ENCODE data around the gene TFCP2. TPM values are rescaled to one million over a fixed set of nuclear protein-coding genes. Genes with fewer than 3 reads are reported as not detected.
"Not testable (repeated sequence)": the region's sequence is repeated elsewhere in the genome, so short reads cannot be mapped to it uniquely, and the experiment has no call there.

TFCP2 gene, protein sequence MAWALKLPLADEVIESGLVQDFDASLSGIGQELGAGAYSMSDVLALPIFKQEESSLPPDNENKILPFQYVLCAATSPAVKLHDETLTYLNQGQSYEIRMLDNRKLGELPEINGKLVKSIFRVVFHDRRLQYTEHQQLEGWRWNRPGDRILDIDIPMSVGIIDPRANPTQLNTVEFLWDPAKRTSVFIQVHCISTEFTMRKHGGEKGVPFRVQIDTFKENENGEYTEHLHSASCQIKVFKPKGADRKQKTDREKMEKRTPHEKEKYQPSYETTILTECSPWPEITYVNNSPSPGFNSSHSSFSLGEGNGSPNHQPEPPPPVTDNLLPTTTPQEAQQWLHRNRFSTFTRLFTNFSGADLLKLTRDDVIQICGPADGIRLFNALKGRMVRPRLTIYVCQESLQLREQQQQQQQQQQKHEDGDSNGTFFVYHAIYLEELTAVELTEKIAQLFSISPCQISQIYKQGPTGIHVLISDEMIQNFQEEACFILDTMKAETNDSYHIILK
- 22.3 TPM for total RNA-seq
- long read RNA-seq, transcript TFCP2-201 (15 exons, 3,546 nt) = major isoform, 5 of 8 reads
- long read RNA-seq, partial matches to known transcripts = 0 of 8 reads
- long read RNA-seq, other reads (novel, unspliced or antisense) = 3 of 8 reads

DNA sequence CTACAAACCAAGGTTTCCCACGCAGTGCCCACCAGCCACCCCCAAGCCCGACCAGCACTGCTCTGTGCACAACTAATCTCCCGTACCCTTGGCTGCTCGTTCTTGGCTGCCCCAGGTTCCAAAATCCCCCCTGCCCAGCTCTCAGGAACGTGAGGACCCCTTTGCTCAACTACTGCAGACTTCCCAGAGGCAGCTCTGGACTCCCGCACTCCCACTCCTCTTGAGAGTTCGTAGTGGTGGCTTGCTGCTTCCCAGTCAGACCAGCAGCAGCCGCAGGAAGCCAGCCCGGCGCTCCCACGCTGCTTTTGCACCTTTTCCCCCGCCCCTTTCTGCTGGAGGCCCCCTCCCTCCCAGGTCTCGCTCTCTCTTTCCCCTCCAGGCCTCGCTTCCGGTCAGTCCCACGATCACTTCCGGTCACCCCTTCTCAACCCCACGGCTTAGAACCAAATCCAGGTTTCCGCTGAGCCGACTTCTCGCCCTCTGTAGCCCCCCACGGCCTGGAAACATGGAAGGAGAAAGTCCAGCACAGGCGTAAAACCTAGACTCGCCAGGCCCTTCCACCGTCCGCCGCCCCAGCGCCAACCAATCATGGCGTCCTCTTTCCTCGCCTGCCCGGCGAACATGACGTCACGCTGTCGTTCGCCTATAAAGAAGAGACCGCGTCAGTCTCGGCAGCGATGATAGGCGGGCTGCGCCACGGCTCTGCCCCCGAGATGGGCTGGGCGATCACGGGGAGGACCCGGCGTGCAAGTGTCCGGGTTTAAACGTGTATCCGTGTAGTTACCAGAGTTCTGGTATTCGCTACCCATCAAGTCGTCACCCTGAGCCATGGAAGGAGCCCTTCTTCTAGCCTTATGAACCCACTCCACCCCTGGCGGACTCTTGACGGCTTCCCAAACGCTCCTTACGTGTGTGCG, at the start of gene TFCP2:
TSS of gene TFCP2 (minus strand) at position 621 of the 917 bp plus-strand sequence. CDS start 713 bp downstream, outside the sequence.
- DNase-seq (ENCODE audit: missing footprints) (peak; percentile 99), ATAC-seq (peak; percentile 99)
- intact Hi-C loops (cut with DNase I) = loop anchor here (2.0 to 5.0 kb wide), 3 partner anchors 45 to 90 kb away; partner anchors contain the start of genes CSRNP2, DAZAP2 and POU6F1

DNA sequence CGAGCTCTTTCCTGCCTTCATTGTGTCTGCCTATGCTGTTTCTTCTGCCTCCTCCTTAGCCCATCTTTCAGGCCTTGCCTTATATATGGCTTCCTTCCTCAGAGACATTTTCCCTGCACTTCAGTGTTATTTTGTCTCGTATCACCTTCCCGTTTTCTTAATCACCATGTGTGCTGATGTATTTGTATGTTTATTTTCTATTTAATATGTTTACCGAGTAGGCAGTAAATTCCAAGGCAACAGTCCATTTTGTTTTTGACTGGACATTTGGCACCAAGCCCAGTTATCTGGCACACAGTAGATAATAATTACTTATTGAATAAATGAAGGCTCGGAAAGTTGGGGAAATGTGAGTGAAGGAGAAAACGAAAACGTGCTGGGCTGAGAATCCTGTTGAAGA, 49.5 kb upstream of the TFCP2 start:
- no peak for DNase-seq (ENCODE audit: missing footprints)
- intact Hi-C loops (cut with DNase I) = no loop called here
- no peak for ATAC-seq

DNA sequence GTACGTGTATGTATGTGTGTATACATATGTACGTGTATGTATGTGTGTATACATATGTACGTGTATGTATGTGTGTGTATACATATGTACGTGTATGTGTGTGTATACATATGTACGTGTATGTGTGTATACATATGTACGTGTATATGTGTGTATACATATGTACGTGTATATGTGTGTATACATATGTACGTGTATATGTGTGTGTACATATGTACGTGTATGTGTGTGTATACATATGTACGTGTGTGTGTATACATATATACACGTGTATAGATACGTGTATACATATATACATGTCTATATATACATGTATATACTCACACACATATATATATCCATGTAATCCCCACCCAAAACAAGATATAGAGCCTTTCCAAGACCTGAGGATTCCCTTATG, 46.9 kb upstream of the TFCP2 start:
- not testable (repeated sequence) for DNase-seq (ENCODE audit: missing footprints); ATAC-seq
- intact Hi-C loops (cut with DNase I) = loop anchor here (1.0 to 5.0 kb wide), 2 partner anchors 18 to 48 kb away; partner anchors contain the start of genes DAZAP2 and TFCP2

DNA sequence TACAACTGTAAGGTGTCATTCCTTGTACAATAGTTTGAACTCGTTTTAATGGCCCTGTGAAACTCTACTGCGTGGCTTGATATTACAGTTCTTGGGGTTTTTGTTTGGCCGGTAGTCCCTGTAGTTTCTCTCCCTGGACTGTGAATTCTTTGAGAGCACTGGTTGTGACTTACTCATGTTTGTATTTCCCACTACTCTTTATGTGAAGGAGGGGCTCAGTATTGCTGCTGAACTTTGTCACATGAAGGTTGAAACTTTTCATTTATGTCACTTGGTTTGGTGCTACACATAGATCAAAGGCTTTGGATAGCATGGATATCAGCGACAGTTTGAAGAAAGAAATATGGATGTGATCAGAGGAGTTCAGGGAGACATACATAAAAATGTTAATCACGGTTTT, 46.4 kb upstream of the TFCP2 start:
- DNase-seq (ENCODE audit: missing footprints) (no peak), ATAC-seq (no peak)
- intact Hi-C loops (cut with DNase I) = loop anchor here (1.0 to 5.0 kb wide), 2 partner anchors 19 to 47 kb away; partner anchors contain the start of genes DAZAP2 and TFCP2

DNA sequence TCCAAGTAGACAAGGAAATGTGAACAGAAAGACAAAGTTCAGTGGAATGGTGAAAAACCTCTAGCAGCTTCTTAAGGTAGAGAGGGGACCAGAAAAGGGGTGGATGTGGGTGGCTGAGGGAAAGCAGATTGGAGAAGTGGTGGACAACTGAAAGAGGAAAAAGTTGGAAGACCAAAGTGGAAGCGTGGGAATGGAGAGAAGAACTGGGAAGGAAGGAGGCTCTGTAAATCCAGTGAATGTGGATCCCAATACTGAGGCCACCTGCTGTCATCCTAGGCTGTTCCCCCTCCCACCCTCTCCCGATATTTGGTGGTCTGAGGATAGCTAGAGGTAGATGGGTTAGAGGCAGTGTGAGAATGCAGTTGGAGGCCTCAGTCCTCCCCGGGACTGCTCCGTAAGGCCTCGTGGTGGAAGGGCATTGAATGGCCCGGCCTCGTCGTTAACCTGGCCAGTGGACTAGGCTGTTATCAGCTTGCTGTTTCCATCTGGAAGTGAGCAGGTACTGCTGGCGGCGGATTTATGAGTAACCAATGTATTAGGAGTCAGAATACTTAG, 45.7 kb upstream of the TFCP2 start:
- DNase-seq (ENCODE audit: missing footprints) (no peak), ATAC-seq (peak; percentile 8)
- intact Hi-C loops (cut with DNase I) = loop anchor here (1.0 to 5.0 kb wide), 2 partner anchors 20 to 46 kb away; partner anchors contain the start of genes DAZAP2 and TFCP2

DNA sequence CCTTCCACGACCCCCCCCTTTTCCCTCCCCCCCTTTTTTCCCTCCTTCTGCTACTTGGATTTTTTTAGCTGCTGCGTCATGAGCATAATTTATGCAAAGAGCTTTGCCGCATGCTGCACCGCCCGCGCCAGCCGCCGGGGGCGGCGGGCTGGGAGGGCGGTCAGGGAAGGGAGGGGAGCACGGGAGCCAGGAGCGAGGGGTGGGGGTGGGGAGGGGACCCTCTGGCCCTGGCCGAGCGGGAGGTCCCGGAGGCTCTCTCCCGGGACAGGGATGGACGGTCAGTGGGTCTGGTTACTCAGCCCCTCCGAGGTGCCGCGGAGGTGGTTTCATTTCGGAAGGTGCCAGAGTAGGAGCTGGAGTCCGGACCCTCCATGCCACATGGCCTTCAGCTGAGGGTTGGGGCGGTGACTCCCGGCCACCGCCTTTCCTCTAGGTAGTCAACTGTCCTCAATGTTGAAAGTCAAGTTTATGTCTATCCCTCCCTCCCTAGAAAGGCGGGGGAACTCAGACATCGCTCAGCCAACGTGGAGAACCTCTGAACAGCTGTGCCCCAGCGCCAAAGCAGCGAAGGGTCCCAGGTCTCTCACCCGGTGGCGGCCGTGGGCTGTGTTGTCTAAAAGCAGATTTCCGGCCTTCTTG, 45.2 kb upstream of the TFCP2 start, which contains the start of gene POU6F1:
TSS of gene POU6F1 (minus strand) at position 95 of the 639 bp plus-strand sequence. CDS start 11,226 bp downstream, outside the sequence.
- intact Hi-C loops (cut with DNase I) = loop anchor here (5.0 kb wide), 1 partner anchor 46 kb away; the partner anchor contains the start of gene TFCP2
- DNase-seq (ENCODE audit: missing footprints) (peak; percentile 83), ATAC-seq (peak; percentile 93)

DNA sequence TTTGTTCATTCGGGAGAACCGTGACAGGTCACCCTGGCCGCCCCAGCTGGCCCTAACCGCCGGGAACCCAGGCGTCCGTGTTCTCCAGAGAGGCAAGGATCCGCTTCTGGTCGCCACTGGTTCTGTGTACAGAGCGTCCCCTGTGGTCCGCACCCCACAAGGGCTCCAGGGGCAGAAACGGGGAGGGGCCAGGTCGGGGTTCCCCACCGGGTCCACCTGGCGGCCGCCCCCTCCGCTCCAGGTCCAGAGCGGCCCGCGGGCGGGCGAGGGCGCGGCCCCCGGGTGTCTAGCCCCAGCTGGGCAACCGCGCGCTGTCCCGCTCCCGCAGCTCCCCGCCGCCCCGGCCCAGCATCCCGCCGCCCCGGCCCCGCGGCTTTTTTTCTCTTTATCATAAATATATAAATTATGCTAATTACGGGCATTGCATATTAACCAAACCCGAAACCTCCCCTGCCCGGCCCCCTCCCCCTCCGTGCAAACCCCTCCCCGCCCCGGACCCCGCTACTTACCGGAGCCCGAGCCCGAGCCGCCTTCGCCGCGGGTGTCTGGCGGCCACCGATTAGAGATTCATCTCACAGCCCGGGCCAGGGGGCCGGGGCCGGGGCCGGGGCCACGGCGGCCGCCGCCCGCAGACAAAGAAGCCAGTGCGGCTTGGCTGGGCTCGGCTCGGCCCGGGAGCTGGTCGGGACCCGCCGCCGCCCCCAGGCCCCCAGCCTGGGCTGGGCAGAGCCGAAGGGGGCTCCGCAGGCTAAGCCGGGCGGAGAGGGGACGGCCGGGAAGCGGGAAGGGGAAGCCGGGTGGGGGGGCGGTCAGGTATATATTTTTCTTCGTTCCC, 44.4 kb upstream of the TFCP2 start:
- ATAC-seq (peak; percentile 59), DNase-seq (ENCODE audit: missing footprints) (peak; percentile 85)
- intact Hi-C loops (cut with DNase I) = loop anchor here (5.0 kb wide), 1 partner anchor 45 kb away; the partner anchor contains the start of gene TFCP2

DNA sequence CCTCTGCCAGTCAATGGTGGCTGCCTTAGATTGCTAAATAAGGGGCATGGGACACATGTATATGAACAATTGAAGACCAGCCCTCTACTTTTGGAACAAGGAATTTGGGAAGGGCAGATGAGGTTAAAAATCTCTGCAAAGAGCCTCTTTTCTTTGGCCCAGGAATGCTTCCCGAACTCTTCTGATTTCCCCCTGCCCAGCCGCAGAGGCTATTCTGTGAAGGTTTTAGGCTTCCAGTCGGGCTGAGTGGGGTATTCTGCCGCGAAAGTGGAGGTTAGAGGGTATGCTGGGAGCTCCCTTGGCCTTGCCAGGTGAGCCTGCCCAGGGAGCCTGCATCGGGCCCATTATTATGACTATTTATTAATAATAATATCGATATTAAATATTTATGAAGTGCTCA, 43.7 kb upstream of the TFCP2 start:
- ATAC-seq (no peak), DNase-seq (ENCODE audit: missing footprints) (no peak)
- intact Hi-C loops (cut with DNase I) = loop anchor here (5.0 kb wide), 1 partner anchor 44 kb away; the partner anchor contains the start of gene TFCP2

DNA sequence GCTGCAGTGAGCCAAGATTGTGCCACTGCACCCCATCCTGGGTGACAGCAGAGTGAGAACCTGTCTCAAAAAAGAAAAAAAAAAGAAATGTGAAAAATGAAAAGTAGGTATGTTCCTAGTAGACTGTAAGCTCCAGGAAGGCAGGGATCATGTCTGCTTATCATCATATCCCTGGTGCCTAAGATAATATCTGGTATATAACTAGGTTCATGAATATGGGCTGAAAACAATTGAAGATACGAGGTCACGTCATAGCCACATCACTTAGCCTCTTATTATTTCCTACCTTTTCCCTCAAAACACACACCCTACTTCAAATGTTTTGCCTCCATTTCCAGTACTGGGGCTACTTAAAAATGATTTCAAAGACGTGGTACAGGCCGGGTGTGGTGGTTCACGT, 42.0 kb upstream of the TFCP2 start:
- intact Hi-C loops (cut with DNase I) = loop anchor here (5.0 kb wide), 1 partner anchor 43 kb away; the partner anchor contains the start of gene TFCP2
- no peak for DNase-seq (ENCODE audit: missing footprints)
- no peak for ATAC-seq

DNA sequence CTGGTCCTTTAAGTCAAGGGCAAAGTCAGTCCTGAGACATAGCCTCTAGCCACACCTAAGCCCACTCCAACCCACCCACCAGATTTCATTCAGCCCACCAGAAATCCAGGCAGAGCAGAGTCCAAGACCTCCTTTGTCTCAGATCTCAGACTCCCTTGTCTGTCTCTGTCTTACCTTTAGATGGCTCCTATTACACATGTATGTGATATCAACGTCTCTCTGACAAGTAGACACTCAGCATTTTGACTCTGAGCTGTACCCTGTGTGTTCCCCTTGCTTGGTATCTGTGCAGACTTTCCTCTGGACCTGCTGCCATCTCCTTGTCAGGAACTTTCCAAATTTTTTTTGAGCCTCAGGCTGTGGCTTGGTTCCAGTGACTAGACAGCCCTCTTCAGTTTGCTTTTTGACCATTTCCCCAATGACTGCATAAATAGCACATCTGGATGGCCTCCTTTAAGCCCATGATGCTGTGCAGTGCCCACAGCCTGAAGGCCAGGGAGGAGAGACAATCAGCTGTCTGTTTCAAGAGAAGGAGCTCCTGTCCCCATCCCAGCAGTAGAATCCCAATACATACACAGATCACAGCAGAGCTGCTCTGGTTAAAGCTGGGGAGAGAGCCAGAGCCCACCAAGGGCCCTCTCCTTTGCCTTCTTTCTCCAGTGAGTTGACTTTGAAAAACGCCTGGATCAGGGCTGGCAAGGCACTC, 37.9 kb upstream of the TFCP2 start:
- no peak for DNase-seq (ENCODE audit: missing footprints)
- intact Hi-C loops (cut with DNase I) = no loop called here
- ATAC-seq = no peak

DNA sequence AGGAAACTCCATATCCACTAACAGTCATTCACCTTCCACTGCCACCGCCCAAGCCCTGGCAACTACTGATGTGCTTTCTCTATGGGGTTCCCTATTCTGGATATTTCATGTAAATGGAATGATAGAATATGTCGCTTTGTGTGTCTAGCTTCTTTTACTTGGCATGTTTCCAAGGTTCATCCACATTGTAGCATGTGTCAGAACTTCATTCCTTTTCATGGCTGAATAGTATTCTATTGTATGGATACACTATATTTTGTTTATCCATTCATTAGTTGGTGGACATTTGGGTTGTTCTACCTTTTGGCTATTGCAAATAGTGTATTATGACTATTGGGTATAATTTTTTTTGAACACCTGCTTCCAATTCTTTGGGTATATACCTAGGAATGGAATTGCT, 36.3 kb upstream of the TFCP2 start:
- intact Hi-C loops (cut with DNase I) = no loop called here
- DNase-seq (ENCODE audit: missing footprints) (no peak), ATAC-seq (no peak)

DNA sequence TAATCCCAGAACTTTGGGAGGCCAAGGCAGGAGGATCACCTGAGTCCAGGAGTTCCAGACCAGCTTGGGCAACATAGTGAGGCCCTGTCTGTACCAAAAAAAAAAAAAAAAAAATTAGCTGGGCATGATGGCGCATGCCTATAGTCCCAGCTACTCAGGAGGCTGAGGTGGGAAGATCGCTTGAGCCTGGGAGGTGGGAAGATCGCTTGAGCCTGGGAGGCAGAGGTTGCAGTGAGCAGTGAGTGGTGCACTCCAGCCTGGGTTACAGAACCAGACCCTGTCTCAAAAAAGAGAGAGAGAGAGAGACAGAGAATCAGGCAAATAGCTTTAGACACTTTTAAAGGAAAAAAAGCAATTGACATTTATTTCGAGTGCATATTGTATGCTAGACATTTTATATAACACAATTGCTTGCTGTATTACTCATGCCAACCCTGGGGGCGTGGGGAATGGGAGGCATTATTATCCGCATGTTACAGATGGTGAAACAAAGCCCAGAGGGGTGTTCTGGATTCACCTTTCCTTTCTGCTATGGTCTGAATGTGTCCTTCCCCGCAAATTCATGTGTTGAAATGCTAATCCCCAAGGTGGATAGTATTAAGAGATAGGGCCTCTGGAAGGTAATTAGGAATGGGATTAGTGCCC, 35.2 kb upstream of the TFCP2 start:
- intact Hi-C loops (cut with DNase I) = no loop called here
- ATAC-seq (no peak), DNase-seq (ENCODE audit: missing footprints) (no peak)

DNA sequence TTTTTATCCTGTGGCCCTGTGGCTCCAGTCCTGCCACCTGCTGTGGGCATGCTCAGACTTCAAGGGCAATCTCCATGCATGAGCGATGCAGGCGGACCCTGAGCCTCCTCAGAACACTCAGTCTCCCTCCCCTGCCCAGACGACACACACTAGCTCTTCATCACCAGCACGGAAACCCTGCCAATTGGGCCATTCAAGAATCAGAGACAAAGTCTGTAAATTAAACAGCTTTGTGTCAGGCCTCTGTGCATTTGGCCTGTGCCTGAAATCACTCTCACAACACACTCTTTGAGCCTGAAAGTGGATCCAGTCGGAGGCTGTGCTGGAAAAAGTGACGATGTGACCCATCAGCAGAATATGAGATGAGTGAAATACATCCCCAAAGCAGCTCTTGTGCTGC, 32.4 kb upstream of the TFCP2 start:
- intact Hi-C loops (cut with DNase I) = no loop called here
- DNase-seq (ENCODE audit: missing footprints) (no peak), ATAC-seq (no peak)

DNA sequence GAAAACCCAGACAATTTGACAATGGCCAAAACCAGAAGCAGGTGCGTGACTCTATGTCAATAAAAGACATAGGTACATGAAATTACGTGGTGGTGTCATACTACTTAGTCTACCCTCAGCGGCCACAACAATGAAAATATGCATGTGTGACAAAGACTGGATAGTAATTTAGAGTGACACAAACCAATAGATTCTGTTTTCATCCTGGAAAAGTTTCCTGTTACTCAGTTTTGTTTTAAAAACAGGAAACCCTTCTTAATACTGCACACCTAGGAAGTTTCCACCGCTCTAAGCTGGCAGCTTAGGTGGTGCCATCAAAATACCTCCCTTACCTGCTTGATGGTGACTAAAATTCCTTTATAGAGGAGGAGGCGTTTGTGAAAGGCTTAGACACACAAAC, 29.8 kb upstream of the TFCP2 start:
- DNase-seq (ENCODE audit: missing footprints) = no peak
- intact Hi-C loops (cut with DNase I) = no loop called here
- ATAC-seq = no peak

DNA sequence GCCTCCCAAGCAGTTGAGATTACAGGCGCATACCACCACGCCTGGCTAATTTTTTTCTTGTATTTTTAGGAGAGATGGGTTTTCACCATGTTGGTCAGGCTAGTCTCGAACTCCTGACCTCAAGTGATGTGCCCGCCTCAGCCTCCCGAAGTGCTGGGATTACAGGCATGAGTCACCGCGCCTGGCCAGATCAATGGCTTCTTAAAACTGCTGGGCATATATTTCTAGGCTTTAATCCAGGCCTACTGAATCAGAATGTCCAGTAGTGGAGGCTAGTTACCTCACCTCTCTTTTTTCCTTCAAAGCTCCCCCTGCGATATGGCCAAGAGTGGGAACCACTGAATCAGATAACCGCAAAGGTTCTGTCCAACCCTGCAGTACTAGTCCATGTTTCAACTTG, 27.9 kb upstream of the TFCP2 start:
- intact Hi-C loops (cut with DNase I) = no loop called here
- ATAC-seq (no peak), DNase-seq (ENCODE audit: missing footprints) (no peak)

DNA sequence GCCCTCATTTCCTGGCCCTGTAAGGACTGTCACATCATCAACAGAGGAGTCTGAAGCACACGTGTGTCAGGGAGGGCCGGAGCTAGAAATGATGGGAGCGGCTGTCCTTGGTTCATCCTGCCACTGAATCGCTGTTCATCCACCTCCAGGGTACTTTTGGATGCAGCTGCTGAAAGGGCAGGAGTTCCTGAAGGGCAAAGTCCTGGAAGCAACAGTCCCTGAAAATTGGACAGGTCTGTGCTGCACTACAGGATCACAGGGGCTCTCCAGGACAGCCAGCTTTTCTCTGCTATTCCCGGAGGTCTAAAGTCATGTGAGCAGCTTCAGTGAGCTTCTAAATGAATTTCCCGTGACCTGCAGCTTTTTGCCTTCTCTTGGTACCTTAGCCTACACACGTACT, 27.2 kb upstream of the TFCP2 start:
- no peak for DNase-seq (ENCODE audit: missing footprints)
- intact Hi-C loops (cut with DNase I) = no loop called here
- no peak for ATAC-seq

Measured in Right ventricle myocardium inferior (tissue), 1 donor.